OCI-LY1 (cell line): ENCODE results near the gene GABBR2.

Experiments used
- EZH2 ChIP-seq: fragments of 200-600 bp; sonication (generic), shearing (Covaris generic); IDR thresholded peaks from 2 replicates; pipeline ENCODE4 v1.8.0; 2017; ENCODE audit warnings: borderline replicate concordance, mixed run types, mild to moderate bottlenecking, antibody characterized with exemption, low read length, moderate library complexity, mixed read lengths
- TF ChIP-seq, protein P1 (sequence below): fragments of 200-600 bp; sonication (generic), shearing (Covaris generic); IDR thresholded peaks from 2 replicates; pipeline ENCODE4 v1.5.1; 2017; ENCODE audit warnings: mild to moderate bottlenecking, antibody characterized with exemption, low read length, moderate library complexity, mixed read lengths

DNA sequence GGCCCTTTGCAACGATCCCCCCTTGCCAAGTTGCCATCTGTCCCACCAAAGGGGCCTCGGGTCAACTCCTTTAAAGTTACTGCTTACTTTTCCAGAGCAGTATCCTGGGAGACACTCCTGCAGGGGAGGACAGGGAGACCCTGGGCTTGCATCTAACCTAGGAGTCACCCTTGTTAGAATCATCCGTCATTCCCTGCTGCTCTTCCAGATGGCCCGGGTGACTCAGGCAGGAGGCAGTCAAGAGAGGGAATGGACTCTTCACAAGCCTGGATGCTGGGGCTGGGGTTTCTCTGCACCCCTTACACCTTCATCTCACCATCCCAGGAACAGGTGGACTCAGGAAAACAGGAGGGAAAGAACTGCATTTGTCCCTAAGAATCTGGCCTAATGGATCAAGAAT lies 175.6 kb downstream of the GABBR2 start:
- TF ChIP-seq, protein P1, sequence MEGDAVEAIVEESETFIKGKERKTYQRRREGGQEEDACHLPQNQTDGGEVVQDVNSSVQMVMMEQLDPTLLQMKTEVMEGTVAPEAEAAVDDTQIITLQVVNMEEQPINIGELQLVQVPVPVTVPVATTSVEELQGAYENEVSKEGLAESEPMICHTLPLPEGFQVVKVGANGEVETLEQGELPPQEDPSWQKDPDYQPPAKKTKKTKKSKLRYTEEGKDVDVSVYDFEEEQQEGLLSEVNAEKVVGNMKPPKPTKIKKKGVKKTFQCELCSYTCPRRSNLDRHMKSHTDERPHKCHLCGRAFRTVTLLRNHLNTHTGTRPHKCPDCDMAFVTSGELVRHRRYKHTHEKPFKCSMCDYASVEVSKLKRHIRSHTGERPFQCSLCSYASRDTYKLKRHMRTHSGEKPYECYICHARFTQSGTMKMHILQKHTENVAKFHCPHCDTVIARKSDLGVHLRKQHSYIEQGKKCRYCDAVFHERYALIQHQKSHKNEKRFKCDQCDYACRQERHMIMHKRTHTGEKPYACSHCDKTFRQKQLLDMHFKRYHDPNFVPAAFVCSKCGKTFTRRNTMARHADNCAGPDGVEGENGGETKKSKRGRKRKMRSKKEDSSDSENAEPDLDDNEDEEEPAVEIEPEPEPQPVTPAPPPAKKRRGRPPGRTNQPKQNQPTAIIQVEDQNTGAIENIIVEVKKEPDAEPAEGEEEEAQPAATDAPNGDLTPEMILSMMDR: no peak
- TF ChIP-seq EZH2: no peak
